Central memory CD4-positive, alpha-beta T cell (primary cell): ENCODE measurements around the gene EGLN2.
"Not testable (repeated sequence)": the region's sequence is repeated elsewhere in the genome, so short reads cannot be mapped to it uniquely, and the experiment has no call there.

Experiments
- DNase-seq: peaks from one replicate; pipeline ENCODE4 v3.0.0; 2022
- total RNA-seq, 3 experiments: gene quantifications; one replicate each; lab custom pipeline; 2026; lab: John Stamatoyannopoulos, UW

EGLN2 gene
- 14.6 to 69.6 (median 41.6) reads per million in 3 experiments for total RNA-seq

DNA sequence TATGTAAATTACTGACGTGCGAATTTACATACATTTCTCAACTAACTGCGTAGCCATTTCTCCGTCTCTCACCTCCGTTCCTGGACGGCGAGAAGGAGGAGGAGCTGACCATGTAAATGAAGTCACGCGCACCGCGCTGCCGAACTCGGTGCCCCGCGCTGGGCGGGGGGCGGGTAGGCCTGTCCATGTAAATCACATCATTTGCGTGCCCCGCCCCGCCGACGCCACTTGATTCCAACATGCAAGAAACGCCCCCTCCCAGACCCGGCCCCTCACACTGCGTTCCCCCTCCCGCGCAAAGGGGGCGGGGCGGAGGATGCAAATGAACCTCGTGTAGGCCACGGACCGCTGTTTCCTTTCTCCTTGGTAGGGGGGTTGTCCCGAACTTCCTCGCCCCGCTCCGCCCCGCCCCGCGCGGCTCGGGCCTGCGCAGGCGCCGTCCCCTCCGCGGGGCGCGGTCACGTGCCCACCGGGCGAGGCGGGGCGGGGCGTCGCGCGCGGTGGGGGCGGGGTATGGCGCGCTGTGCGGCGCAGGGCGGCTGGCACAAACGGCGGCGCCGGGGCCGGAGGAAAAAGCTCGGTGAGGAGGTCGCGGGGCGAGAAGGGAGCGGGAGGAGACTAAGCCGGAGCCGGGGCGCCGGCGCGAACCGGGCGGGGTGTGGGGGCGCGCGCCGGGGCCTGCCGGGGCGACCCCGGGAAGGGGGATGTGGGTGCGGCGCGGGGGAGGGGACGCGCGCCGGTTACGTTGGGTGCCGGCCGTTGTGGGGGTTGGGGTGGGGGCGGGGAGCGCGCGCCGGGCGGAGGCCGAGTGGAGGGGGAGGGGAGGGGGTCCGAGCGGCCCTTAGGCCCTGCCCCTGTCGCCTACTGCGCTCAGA lies at the start of gene EGLN2:
Gene EGLN2, plus strand, starts transcription at position 509 of the 875 bp plus-strand sequence. CDS start 1,382 bp downstream, outside the sequence.
- DNase-seq: peak; percentile 100

DNA sequence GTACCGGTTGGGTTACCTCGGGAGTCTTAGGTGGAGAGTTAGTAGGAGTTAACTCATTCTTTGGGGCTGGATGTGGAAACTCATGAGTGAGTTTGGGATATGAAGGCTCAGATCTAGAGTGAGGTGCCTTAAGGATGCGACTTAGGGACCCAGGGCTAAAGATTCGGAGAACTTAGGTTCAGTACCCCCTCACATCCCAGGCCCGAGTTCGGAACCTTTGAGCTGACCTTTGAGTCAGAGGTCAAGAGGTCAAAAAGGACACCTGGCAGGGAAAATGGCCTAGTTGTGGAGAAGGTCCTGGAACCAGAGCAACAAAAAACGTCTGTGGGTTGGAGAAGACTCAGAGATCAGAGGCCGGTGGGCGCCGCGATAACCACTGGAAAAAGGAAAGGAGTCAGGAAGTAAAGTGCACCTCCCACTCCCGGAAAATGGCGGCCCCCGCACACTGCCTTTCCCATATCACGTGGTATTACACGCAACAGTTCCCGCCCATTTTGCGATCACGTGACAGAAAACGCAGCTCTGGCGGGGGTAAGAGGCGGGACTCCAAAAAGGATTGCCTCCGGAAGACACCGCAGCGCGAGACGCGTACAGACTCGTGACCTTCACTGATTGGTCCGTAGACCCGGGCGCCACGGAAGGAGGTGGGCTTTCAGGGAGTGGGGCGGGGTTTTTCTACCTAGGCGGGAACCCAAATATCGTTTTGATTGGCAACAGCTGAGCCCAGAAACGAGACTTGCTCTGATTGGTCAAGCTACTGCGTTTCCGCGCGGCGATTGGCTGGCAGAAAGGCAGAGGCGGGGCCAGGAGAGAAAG lies 48.7 kb upstream of the EGLN2 start, which contains the start of gene ACTMAP:
Gene ACTMAP, minus strand, starts transcription at position 420 of the 816 bp plus-strand sequence. CDS start 674 bp downstream, outside the sequence.
- peak; percentile 100 for DNase-seq

DNA sequence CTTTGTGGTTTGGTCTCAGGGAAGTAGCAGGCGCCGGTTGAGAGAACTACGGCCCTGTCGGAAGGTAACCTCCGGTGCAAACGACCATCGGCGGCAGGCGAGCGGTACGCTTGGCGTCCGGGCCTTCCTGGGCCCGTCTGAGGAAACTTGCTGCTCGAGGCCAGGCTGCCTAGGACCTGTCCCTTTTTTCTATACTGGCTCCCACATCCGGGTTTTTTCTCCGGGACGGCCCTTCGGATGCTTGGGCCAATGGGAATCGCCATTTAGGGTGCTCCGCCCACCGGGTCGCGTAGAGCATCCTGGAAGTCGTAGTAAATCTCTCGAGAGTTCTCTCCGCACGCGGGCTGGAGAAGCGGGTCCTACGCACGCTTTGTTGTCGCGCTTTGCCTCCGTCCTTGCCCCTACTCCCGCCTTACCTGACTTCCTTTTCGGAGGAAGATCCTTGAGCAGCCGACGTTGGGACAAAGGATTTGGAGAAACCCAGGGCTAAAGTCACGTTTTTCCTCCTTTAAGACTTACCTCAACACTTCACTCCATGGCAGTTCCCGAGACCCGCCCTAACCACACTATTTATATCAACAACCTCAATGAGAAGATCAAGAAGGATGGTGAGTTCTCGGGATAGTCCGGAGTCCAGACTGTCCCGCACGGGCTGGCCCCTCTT lies 48.0 kb upstream of the EGLN2 start, which contains the start of gene SNRPA:
Gene SNRPA, plus strand, starts transcription at position 330 of the 664 bp plus-strand sequence. Its CDS starts 206 bp downstream, at position 536.
- DNase-seq: peak; percentile 98

DNA sequence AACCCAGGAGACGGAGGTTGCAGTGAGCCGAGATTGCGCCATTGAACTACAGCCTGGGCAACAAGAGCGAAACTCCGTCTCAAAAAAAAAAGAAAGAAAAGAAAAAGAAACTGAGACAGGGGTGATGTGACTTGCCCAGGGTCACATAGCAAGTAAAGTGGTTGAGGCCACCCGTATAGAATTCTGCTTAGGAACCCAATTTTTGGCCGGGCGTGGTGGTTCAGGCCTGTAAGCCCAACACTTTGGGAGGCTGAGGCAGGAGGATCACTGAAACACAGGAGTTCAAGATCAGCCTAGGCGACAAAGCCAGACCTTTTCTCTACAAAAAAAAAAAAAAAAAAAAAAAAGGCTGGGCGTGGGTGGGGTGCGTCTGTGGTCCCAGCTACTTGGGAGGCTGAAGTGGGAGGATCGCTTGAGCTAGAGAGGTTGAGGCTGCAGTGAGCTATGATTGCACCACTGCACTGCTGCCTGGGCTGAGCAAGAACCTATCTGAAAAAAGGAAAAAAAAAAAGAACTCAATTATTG lies 46.7 kb upstream of the EGLN2 start:
- no peak for DNase-seq

DNA sequence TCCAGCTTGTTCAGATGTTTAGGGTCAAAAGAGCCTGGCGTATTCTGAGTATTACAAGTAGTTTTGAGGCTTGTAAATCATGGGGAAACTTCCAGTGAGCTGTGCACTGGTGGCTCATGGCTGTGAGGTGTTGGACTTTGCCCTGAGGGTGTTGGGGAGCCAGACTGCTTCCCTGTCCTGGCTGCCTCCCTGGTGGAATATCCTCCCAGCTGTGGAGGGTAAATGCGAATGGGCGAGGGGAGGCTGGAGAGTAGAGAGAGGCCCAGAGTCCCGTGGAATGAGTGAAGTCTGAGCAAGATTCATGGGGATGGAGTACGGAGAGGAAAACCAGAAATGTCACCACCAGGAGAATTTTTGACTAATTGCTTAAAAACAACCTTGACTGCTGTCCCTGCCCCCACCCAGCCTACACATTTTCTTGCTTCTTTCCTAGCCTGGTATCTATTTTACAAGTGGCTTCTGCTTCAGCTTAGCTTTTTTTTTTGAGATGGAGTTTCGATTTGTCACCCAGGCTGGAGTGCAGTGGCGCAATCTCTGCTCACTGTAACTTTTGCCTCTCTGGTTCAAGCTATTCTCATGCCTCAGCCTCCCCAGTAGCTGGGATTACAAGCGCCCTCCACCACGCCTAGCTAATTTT lies 44.3 kb upstream of the EGLN2 start:
- no peak for DNase-seq

DNA sequence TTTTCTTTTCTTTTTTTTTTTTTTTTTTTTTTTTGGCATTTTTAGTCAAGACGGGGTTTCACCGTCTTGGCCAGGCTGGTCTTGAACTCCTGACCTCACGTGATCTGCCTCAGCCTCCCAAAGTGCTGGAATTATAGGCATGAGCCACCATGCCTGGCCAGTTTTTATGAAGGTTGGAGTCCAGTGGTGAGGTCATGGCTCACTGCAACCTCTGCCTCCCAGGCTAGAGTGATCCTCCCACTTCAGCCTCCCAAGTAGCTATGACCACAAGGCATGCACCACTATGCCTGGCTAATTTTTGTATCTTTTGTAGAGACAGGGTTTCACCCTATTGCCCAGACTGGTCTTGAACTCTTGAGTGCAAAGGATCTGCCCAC lies 43.8 kb upstream of the EGLN2 start:
- no peak for DNase-seq

DNA sequence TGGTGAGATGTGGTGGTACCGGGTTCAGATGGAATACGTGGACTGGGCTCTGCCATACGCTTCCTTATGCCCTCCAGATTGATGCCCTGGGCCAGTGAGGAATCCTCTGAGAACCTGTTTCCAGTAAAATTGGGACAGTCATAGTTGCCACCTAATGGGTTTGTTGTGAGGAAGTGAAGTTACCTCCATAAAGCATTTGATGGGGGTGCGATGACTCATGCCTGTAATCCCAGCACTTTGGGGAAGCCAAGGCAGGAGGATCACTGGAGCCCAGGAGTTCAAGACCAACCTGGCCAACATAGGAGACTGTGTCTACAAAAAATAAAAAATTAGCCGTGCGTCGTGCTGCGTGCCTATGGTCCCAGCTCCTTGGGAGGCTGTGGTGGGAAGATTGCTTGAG lies 43.2 kb upstream of the EGLN2 start:
- no peak for DNase-seq

DNA sequence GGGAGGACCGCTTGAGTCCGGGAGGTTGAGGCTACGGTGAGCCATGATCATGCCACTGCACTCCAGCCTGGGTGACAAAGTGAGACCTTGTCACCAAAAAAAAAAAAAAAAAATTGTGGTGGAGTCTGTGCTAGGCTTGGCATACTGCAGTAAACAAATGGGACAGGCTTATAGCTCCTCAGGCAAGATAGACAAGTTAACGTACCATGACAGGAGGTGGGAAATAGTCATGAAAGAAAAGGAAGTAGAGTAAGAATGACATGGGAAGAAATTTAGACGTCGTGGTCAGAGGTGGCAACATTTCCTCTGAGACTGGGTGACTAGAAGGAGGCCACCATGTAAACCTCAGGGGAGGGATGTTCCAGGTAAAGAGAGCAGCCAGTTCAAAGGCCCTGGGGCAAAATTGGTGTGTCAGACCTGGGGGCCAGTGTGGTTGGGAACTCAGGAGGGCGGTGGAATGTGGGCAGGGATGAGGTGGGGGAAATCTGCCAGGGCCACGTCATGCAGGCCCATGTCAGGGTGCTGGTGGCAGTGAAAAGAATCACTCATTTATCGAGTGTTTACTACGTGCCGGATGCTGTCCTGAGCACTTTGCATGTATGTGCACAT lies 42.4 kb upstream of the EGLN2 start:
- peak; percentile 28 for DNase-seq

DNA sequence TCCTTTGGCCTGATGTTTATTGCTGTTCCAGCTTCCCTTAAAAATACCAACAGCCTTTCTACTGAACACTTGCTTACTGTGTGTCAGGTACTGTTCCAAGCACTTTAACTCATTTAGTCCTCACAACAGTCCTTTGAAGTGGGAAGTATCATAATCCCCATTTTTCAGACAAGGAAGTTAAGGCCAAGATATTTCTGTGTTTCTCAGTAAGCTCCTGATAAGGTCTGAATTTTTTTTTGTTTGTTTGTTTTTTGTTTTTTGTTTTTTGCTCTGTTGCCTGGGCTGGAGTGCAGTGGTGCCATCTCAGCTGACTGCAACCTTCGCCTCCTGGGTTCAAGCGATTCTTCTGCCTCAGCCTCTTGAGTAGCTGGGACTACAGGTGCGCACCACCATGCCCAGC lies 40.5 kb upstream of the EGLN2 start:
- no peak for DNase-seq

DNA sequence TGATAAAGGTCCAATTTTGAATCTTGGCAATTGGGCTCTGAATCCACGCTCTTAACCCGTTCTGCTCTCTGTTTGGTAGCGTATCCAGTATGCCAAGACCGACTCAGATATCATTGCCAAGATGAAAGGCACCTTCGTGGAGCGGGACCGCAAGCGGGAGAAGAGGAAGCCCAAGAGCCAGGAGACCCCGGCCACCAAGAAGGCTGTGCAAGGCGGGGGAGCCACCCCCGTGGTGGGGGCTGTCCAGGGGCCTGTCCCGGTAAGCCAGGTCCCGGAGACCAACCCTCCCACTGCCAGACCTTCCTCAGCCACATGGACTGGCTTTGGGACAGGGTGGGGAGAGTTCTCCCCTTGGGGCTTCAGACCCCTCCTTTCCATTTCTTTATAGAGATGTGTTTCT lies 39.6 kb upstream of the EGLN2 start:
- DNase-seq: no peak

DNA sequence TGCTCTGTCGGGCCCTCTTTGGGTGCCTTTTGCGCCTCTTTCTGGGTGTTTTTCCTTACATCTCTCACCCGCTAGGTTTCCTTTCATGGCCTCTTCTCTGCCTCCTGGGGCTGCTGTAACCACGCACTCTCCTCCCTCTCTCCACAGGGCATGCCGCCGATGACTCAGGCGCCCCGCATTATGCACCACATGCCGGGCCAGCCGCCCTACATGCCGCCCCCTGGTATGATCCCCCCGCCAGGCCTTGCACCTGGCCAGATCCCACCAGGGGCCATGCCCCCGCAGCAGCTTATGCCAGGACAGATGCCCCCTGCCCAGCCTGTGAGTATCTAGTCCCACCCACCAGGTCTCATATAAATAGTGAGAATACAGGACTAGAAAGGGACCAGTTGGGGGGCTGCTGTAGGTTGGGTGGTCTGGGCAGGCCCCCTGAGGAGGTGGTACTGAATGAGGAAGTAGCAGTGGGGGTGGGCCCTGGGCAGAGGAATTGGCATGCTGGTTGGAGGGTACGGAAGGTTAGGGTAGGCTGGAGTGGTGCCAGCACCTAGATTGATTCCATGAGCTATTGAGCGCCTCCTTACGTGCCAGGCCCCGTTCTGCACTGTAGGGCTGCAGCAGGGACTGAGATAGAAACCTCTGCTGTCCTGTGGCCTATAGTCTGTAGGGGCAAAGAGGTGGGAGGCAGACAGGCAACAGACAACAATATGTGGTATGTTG lies 36.1 kb upstream of the EGLN2 start:
- no peak for DNase-seq

DNA sequence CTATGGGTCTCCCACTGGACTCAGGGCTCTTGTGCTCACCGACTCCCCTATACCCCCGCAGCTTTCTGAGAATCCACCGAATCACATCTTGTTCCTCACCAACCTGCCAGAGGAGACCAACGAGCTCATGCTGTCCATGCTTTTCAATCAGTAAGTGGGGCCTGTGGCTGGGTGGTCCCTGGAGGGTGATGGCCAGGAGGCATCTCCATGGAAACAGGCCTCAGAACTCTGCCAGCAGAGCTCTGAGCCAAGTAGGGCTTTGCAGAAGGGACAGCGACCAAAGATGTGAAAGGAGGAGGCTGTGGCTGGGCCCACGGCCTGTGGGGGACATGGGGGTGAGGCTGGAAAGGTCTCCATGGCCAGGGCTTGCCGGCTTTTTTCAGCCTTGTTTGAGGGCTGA lies 35.5 kb upstream of the EGLN2 start:
- DNase-seq: no peak

DNA sequence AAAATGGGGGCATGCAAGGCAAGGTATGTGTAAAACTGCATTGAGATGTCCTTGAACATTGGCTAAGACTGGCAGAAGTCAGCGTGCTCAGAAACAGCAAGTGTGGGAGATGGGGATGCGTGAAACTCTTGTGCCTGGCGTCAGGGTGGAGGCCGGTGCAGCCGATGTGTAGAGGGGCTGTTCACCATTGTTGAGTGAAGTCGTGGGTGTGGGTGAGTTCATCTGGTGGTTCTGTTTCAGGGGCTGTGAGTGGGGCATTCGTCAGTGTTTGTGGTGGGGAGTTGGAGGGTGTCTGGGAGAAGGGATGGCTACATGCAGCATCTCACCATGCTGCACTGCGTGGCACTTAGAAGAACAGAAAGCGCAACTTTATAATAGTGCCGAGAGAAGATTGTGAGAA lies 35.0 kb upstream of the EGLN2 start:
- no peak for DNase-seq

DNA sequence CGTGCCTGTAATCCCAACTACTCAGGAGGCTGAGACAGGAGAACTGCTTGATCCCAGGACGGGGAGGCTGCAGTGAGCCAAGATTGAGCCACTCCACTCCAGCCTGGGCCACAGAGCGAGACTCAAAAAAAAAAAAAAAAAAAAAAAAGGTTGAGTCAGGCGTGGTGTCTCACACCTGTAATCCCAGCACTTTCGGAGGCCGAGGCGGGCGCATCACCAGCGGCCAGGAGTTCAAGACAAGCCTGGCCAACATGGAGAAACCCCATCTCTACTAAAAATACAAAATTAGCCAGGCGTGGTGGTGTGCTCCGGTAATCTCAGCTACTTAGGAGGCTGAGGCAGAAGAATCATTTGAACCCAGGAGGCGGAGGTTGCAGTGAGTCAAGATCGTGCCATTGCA lies 32.6 kb upstream of the EGLN2 start:
- not testable (repeated sequence) for DNase-seq

DNA sequence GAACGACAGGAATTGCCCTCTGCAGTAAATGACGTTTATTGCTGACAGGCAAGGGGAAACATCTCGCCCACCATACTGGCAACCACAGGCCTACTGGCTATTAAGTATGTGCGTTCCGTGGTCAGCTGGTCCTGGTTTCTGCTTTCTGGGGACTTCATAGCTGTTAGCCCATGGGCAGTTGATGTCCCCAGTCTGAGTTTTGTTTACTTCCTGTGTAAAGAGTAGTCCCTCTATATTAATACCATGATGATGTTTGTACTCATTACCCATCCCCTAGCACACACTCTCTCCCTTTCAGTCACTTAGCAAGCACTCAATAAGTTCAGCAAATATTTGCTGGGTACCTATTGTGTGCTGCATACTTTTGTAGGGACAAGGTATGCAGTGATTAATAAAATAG lies 30.1 kb upstream of the EGLN2 start:
- DNase-seq: no peak

DNA sequence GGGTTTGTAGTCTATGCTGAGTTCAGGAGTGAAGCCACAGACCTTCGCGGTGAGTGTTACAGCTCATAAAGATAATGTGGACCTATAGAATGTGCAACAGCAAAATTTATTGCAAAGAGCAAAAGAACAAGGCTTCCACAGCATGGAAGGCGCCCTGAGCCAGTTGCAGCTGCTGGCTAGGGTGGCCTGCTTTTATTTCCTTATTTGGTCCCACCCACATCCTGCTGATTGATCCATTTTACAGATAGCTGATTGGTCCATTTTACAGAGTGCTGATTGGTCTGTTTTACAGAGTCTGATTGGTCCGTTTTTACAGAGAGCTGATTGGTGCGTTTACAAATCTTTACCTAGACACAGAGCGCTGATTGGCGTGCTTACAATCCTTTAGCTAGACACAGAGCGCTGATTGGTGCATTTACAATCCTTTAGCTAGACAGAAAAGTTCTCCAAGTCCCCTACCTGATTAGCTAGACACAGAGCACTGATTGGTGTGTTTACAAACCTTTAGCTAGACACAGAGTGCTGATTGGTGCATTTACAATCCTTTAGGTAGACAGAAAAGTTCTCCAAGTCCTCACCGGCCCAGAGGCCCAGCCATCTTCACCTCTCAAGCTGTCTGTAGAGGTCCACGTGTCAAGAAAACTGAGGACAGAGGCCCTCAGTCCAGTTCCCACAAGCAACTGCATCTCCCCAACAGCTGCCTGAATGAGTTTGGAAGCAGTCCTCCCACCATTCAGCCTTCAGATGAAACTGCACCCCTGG lies 27.7 kb upstream of the EGLN2 start:
- DNase-seq: peak; percentile 38

DNA sequence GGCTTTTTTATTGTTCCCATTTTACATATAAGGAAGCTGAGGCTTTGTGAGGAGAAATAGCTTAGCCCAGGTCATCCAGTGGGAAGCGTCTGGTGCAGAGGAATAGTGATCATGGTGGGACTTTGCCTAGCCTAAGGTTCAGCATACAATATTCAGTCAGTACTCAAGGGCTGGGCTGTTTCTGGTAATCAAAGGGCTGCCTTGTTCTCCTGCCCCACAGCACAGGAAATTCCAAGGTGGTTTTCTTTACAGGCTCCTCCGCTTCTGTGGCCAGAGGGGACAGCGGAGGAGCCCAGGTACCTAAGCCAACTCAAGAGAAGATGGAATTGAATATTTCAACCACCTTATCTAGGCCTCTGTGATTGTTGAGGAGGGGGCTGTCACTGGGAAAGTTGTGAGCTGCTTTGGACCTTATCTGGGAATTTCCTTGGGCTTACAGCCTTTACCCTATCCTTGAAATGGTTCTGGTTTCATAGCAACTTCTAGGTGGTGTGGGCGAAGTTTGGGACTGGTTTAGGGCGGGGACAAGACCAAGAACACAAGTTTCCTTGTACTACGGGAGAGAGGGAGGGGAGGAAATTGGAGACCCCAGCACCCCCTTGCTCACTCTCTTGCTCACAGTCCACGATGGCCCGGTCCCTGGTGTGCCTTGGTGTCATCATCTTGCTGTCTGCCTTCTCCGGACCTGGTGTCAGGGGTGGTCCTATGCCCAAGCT lies 23.9 kb upstream of the EGLN2 start, which contains the start of gene MIA:
Gene MIA, plus strand, starts transcription at position 606 of the 716 bp plus-strand sequence. Its CDS starts 22 bp downstream, at position 628.
- DNase-seq: no peak

DNA sequence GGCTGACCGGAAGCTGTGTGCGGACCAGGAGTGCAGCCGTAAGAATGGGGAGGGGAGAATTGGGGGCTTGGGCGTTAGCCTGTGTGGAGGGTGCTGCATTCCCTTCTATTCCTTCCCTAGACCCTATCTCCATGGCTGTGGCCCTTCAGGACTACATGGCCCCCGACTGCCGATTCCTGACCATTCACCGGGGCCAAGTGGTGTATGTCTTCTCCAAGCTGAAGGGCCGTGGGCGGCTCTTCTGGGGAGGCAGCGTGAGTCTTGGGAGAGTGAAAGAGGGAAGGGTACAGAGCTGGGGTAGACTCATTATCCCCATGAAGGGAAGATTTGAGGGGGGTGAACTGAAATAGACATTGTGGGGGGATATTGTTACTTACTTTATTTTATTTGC lies 23.4 kb upstream of the EGLN2 start:
- no peak for DNase-seq

DNA sequence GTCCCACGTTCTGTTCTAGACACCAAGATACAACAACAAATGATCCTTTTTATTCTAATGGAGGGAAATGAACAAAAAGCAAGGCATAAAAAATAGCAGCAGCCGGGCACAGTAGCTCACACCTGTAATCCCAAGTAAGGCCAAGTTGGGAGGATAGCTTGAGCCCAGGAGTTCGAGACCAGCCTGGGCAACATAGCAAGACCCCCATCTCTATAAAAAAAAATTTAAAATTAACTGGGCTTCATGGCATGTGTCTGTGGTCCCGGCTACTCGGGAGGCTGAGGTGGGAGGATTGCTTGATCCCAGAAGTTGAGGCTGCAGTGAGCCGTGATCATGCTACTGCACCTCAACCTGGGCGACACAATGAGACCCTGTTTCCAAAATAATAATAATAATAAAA lies 22.6 kb upstream of the EGLN2 start:
- no peak for DNase-seq
